Measurements from ENCODE around the gene ZFP28. TPM values are rescaled to one million over a fixed set of nuclear protein-coding genes. Genes with fewer than 3 reads are reported as not detected.

The ZFP28 gene
- total RNA-seq = 10 to 100 TPM; 10.4 to 15.8 TPM

DNA sequence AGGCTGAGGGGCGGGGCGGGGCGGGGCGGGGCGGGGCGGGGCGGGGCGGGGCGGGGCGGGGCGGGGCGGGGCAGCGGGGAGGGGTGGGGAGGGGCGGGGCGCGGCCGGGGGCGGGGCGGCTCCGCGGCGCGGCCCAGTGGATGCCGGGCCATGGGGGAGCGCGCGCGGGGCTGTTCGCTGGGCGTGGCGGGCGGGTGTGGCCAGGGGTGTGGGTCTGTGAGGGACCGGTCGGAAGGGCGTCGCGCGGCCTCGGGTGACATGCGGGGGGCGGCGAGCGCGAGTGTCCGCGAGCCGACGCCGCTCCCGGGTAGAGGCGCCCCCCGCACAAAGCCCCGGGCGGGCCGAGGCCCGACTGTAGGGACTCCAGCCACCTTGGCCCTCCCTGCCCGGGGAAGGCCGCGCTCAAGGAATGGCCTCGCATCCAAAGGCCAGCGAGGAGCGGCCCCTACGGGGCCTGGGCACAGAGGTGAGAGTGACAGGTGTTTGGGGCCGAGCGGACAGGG, at the start of gene ZFP28:
ZFP28 (plus strand) TSS at position 188 of the 503 bp plus-strand sequence; CDS start at position 259, 71 bp downstream.
- peaks cover 46% of the 10 kb centered on the region for H3K9me3 ChIP-seq
- peaks cover 26% of the 10 kb centered on the region for H3K36me3 ChIP-seq
- peak within 1 kb of the TSS; percentile 86 for H3K4me3 ChIP-seq
- ATAC-seq (ENCODE audit: insufficient number of reproducible peaks, low FRiP score, low read depth) = peak; percentile 41
- H3K4me1 ChIP-seq (ENCODE audit: control insufficient read depth in 1 of 2, low read depth in 2 of 2) = peaks cover 0 to 17% of the 10 kb centered on the region in 2 donors
- no peaks in the 10 kb centered on the region for H3K27me3 ChIP-seq (replicated peaks; ENCODE audit: insufficient read depth)
- peak; percentile 31 for DNase-seq (ENCODE audit: low spot score)
- peak within 1 kb of the TSS; percentile 83 to 91 for H3K27ac ChIP-seq
- TF ChIP-seq, protein P1, sequence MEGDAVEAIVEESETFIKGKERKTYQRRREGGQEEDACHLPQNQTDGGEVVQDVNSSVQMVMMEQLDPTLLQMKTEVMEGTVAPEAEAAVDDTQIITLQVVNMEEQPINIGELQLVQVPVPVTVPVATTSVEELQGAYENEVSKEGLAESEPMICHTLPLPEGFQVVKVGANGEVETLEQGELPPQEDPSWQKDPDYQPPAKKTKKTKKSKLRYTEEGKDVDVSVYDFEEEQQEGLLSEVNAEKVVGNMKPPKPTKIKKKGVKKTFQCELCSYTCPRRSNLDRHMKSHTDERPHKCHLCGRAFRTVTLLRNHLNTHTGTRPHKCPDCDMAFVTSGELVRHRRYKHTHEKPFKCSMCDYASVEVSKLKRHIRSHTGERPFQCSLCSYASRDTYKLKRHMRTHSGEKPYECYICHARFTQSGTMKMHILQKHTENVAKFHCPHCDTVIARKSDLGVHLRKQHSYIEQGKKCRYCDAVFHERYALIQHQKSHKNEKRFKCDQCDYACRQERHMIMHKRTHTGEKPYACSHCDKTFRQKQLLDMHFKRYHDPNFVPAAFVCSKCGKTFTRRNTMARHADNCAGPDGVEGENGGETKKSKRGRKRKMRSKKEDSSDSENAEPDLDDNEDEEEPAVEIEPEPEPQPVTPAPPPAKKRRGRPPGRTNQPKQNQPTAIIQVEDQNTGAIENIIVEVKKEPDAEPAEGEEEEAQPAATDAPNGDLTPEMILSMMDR (IDR thresholded peaks at IDR 0.05) = no peak

DNA sequence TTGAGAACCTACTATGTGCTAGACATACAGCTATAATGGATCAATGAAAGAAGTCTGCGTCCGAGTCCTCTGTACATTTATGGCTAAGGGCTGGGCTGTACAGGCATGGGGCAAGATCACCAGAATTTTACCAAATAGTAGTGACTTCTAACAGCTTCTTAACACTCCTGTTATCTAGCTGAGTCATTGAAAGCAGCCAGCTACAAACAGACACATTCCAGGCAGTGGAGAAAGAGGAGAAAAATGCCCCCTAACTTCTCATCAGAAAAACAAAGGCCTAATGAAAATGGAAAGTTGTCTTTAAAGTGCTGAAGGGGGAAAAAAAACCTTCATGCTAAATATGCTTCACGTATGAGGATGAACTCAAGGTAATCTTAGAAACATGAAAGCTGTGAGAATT, 47.3 kb upstream of the ZFP28 start:
- Histone ChIP-seq H3K4me1 (ENCODE audit: control insufficient read depth in 1 of 2, low read depth in 2 of 2) (no peaks in the 10 kb centered on the region), H3K36me3 (peaks cover 22% of the 10 kb centered on the region), H3K9me3 (peaks cover 63% of the 10 kb centered on the region), H3K27ac (no peak overlapping the region), H3K27me3 (replicated peaks; ENCODE audit: insufficient read depth) (no peaks in the 10 kb centered on the region), H3K4me3 (no peak overlapping the region)
- DNase-seq (ENCODE audit: low spot score) = no peak
- ATAC-seq (ENCODE audit: insufficient number of reproducible peaks, low FRiP score, low read depth) = no peak
- TF ChIP-seq, protein P1 (IDR thresholded peaks at IDR 0.05) = no peak

DNA sequence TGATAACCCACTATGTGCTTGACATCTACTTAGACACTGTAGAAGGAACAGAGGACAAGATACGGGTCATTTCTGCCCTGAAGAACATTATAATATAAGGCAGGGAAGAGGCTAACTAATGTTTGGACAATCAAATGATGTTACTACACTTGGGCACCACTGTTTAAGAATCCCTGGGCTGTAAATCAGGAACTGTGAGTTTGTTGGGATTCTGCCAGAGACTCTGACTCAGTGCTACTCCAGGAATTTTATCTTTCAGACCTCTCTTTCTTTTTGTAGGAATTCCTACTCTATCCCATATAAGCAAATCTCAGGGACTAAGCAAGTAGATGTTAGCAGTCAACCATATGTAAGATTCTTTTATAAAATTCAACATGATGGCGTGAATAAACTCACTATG, 34.2 kb upstream of the ZFP28 start:
- ATAC-seq (ENCODE audit: insufficient number of reproducible peaks, low FRiP score, low read depth) = no peak
- Histone ChIP-seq H3K9me3 (peaks cover 9% of the 10 kb centered on the region), H3K36me3 (no peaks in the 10 kb centered on the region), H3K4me1 (ENCODE audit: control insufficient read depth in 1 of 2, low read depth in 2 of 2) (peaks cover 3 to 9% of the 10 kb centered on the region in 2 donors), H3K4me3 (no peak overlapping the region), H3K27me3 (replicated peaks; ENCODE audit: insufficient read depth) (no peaks in the 10 kb centered on the region), H3K27ac (no peak overlapping the region)
- TF ChIP-seq, protein P1 (IDR thresholded peaks at IDR 0.05) = no peak
- no peak for DNase-seq (ENCODE audit: low spot score)

DNA sequence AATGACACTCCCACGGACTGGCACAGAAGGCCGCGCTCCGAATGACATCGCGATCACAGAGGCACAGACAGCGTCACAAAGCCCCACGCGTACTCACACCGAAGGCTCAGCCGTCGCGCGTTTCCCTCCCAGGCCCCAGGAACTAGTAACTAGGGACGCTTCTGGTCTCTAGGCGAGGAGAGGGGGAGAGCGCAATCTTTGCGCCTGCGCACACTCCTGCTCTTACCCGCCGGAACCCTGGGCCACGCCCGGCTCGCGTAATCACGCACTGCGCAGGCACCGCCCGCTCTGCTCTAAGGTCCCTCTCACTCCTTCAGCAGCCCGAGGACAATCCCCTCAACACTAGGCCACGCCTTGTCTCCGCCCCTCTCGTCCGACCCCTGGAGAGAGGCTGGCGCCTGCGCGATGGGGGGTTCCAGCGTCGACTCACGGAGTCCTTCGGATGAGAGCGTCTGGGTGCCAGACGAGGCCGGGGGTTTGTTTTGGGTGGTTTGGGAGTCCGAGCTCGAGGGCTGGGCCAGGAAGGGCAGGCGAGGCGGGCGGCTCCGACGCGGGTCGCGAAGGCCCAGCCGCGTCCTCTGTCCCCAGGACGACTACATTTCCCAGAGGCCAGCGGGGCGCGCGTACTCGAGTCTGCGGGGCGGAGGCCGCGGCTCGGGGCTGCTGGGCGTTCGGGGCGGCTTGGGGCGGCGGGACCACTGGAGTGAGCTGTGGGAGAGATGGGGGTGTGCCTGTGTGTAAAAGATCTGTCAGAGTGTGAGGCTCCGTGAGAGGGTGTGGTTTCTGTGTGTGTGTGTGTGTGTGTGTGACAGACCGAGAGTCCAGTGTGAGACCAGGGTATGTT, 31.1 kb upstream of the ZFP28 start, which contains the start of gene ZNF471:
ZNF471 (plus strand) TSS at position 410 of the 844 bp plus-strand sequence. CDS start 3,717 bp downstream, outside the sequence.
- Histone ChIP-seq H3K27ac (peak within 1 kb of the TSS; percentile 90 to 97), H3K4me3 (peak within 1 kb of the TSS; percentile 87), H3K27me3 (replicated peaks; ENCODE audit: insufficient read depth) (no peaks in the 10 kb centered on the region), H3K4me1 (ENCODE audit: control insufficient read depth in 1 of 2, low read depth in 2 of 2) (peaks cover 3 to 9% of the 10 kb centered on the region in 2 donors), H3K9me3 (peaks cover 5% of the 10 kb centered on the region), H3K36me3 (peaks cover 7% of the 10 kb centered on the region)
- TF ChIP-seq, protein P1 (IDR thresholded peaks at IDR 0.05) = no peak
- ATAC-seq (ENCODE audit: insufficient number of reproducible peaks, low FRiP score, low read depth) = peak; percentile 98
- peak; percentile 96 for DNase-seq (ENCODE audit: low spot score)

DNA sequence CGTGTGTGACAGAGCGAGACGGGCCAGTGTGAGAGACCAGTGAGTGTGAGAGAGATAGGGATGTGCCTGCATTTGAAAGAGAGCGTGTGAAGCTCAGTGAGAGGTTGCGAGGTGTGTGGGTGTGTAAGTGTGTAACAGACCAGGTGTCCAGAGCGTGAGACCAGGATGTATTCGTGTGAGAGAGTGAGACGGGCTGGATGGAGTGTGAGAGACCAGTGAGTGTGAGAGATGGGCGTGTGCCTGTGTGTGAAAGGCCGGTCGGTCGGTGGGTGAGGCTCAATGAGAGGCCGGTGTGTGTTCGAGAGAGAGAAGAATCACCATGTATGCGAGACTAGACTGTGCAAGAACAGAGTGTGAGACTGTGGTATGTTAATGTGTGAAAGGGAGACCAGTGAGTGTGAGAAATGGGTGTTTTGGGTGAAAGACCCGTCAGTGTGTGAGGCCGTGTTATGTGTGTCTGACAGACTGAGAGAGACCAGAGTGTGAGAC, 30.4 kb upstream of the ZFP28 start:
- Histone ChIP-seq H3K36me3 (peaks cover 12% of the 10 kb centered on the region), H3K4me3 (peak overlapping the region; percentile 87), H3K27me3 (replicated peaks; ENCODE audit: insufficient read depth) (no peaks in the 10 kb centered on the region), H3K27ac (peak overlapping the region; percentile 90 to 97), H3K9me3 (peaks cover 5% of the 10 kb centered on the region), H3K4me1 (ENCODE audit: control insufficient read depth in 1 of 2, low read depth in 2 of 2) (peaks cover 3 to 9% of the 10 kb centered on the region in 2 donors)
- ATAC-seq (ENCODE audit: insufficient number of reproducible peaks, low FRiP score, low read depth) (peak; percentile 16), DNase-seq (ENCODE audit: low spot score) (no peak)
- TF ChIP-seq, protein P1 (IDR thresholded peaks at IDR 0.05) = no peak
